Left ventricle myocardium inferior (tissue), 1 donor: Measurements from ENCODE around the gene SH3BP2. TPM values are rescaled to one million over a fixed set of nuclear protein-coding genes. Genes with fewer than 3 reads are reported as not detected.

ENCODE experiments used
- DNase-seq: peaks from one replicate; pipeline ENCODE4 v3.0.0-alpha.2; 2020
- H3K27ac ChIP-seq: fragments of 200-600 bp; replicated peaks from 2 replicates; pipeline ENCODE4 v1.8.0; 2021
- H3K27me3 ChIP-seq: fragments of 200-600 bp; 2 replicates; pipeline ENCODE4 v1.8.0; 2021; ENCODE audit warnings: low read depth
- H3K36me3 ChIP-seq: fragments of 200-600 bp; 2 replicates; pipeline ENCODE4 v1.8.0; 2021
- H3K4me1 ChIP-seq: fragments of 200-600 bp; 2 replicates; pipeline ENCODE4 v1.8.0; 2021
- H3K4me3 ChIP-seq: fragments of 200-600 bp; 2 replicates; pipeline ENCODE4 v1.8.0; 2021; ENCODE audit warnings: mild to moderate bottlenecking, moderate library complexity
- H3K9me3 ChIP-seq: fragments of 200-600 bp; replicated peaks from 2 replicates; pipeline ENCODE4 v1.8.0; 2021
- CTCF ChIP-seq: fragments of 200-600 bp; IDR thresholded peaks from 2 replicates; pipeline ENCODE4 v1.8.0; 2021; ENCODE audit warnings: antibody characterized with exemption, mild to moderate bottlenecking, borderline replicate concordance
- intact Hi-C: fragments of 100-400 bp; cut with micrococcal nuclease; formaldehyde crosslinking; loops from one replicate; pipeline ENCODE4 v1.11.0; 2022
- total RNA-seq: library from RNA; stranded (reverse); fragmentation: NEBNext Ultra II Directional; extraction: Animal tissue kit (Norgen Biotek cat#: 25700); gene quantifications from one replicate; pipeline ENCODE4 v1.2.1, GENCODE V29; 2021
- donor health status: DM: no; HTN: yes; CAD: no; lungs with severe emphysema.

SH3BP2 gene
- total RNA-seq, 1 donor from 2014 or later = 24.7 TPM

GRCh38 chr4:2797545-2798305 is 4.8 kb downstream of the SH3BP2 start:
- H3K36me3 ChIP-seq = no peaks in the 10 kb centered on the region
- no peaks in the 10 kb centered on the region for H3K27me3 ChIP-seq
- peak overlapping the region; percentile 94 for H3K27ac ChIP-seq
- intact Hi-C loops = no loop called here
- DNase-seq = no peak
- H3K4me3 ChIP-seq = peak overlapping the region; percentile 55
- H3K9me3 ChIP-seq = no peaks in the 10 kb centered on the region
- peaks cover 94% of the 10 kb centered on the region for H3K4me1 ChIP-seq
- no peak for TF ChIP-seq CTCF

GRCh38 chr4:2798399-2799223 is 5.7 kb downstream of the SH3BP2 start:
- peak overlapping the region; percentile 94 for H3K27ac ChIP-seq
- H3K4me3 ChIP-seq = peak overlapping the region; percentile 55
- DNase-seq = peak; percentile 81
- H3K4me1 ChIP-seq = peaks cover 98% of the 10 kb centered on the region
- intact Hi-C loops = no loop called here
- TF ChIP-seq CTCF = no peak
- no peaks in the 10 kb centered on the region for H3K9me3 ChIP-seq
- H3K36me3 ChIP-seq = no peaks in the 10 kb centered on the region
- H3K27me3 ChIP-seq = no peaks in the 10 kb centered on the region

GRCh38 chr4:2799224-2799911 is 6.5 kb downstream of the SH3BP2 start:
- DNase-seq = peak; percentile 36
- intact Hi-C loops = no loop called here

GRCh38 chr4:2799971-2800690 is 7.2 kb downstream of the SH3BP2 start:
- H3K4me3 ChIP-seq = peak overlapping the region; percentile 55
- H3K4me1 ChIP-seq = peaks cover 98% of the 10 kb centered on the region
- DNase-seq = peak; percentile 50
- no peaks in the 10 kb centered on the region for H3K27me3 ChIP-seq
- peak overlapping the region; percentile 94 for H3K27ac ChIP-seq
- no peaks in the 10 kb centered on the region for H3K9me3 ChIP-seq
- no peaks in the 10 kb centered on the region for H3K36me3 ChIP-seq
- intact Hi-C loops = no loop called here
- peak; percentile 20 for TF ChIP-seq CTCF

More at GRCh38 chr4:2799224-2799911, 6.5 kb downstream of the SH3BP2 start:
- no peaks in the 10 kb centered on the region for H3K36me3 ChIP-seq
- TF ChIP-seq CTCF = no peak
- peaks cover 98% of the 10 kb centered on the region for H3K4me1 ChIP-seq
- peak overlapping the region; percentile 94 for H3K27ac ChIP-seq
- H3K27me3 ChIP-seq = no peaks in the 10 kb centered on the region
- H3K4me3 ChIP-seq = peak overlapping the region; percentile 55
- H3K9me3 ChIP-seq = no peaks in the 10 kb centered on the region
